H9 (cell line): Measurements from ENCODE around the gene PEPD. TPM values are rescaled to one million over a fixed set of nuclear protein-coding genes. Genes with fewer than 3 reads are reported as not detected.

Experiments used
- DNase-seq: peaks from one replicate; pipeline ENCODE4 v3.0.0-alpha.2; 2017
- H2AFZ ChIP-seq: one replicate; pipeline ENCODE4 v1.6.1; 2013; ENCODE audit warnings: mild to moderate bottlenecking, low read length, control low read depth, moderate library complexity
- H2AK5ac ChIP-seq: 2 replicates; pipeline ENCODE4 v1.6.1; 2013; ENCODE audit warnings: low read length, control low read depth, mixed read lengths; ENCODE audit not compliant: insufficient read length
- H2BK120ac ChIP-seq: one replicate; pipeline ENCODE4 v1.6.1; 2013; ENCODE audit warnings: low read depth, mild to moderate bottlenecking, low read length, control low read depth, inconsistent platforms; ENCODE audit not compliant: poor library complexity, severe bottlenecking
- H2BK12ac ChIP-seq: 2 replicates; pipeline ENCODE4 v1.6.1; 2013; ENCODE audit warnings: low read length, control low read depth, mixed read lengths, low read depth; ENCODE audit not compliant: insufficient read length
- H2BK15ac ChIP-seq: 2 replicates; pipeline ENCODE4 v1.6.1; 2013; ENCODE audit warnings: low read depth, low read length, control low read depth
- H2BK20ac ChIP-seq: one replicate; pipeline ENCODE4 v1.6.1; 2013; ENCODE audit warnings: low read depth, mild to moderate bottlenecking, low read length, control low read depth, inconsistent platforms; ENCODE audit not compliant: poor library complexity, severe bottlenecking
- H2BK5ac ChIP-seq: 2 replicates; pipeline ENCODE4 v1.6.1; 2013; ENCODE audit warnings: low read length, control low read depth, mixed read lengths; ENCODE audit not compliant: insufficient read length
- H3K14ac ChIP-seq: 2 replicates; pipeline ENCODE4 v1.6.1; 2013; ENCODE audit warnings: low read length, control low read depth; ENCODE audit not compliant: insufficient read depth
- H3K18ac ChIP-seq: 2 replicates; pipeline ENCODE4 v1.6.1; 2013; ENCODE audit warnings: low read depth, mild to moderate bottlenecking, mixed read lengths, low read length, control low read depth; ENCODE audit not compliant: insufficient read length
- H3K23ac ChIP-seq: 2 replicates; pipeline ENCODE4 v1.6.1; 2013; ENCODE audit warnings: low read length, control low read depth, mixed read lengths, low read depth; ENCODE audit not compliant: insufficient read length
- H3K23me2 ChIP-seq: 2 replicates; pipeline ENCODE4 v1.6.1; 2013; ENCODE audit warnings: low read depth, mild to moderate bottlenecking, mixed read lengths, low read length, control low read depth; ENCODE audit not compliant: insufficient read length, poor library complexity, severe bottlenecking
- H3K27ac ChIP-seq: 2 replicates; pipeline ENCODE4 v1.5.1; 2013; ENCODE audit warnings: low read length, control low read depth, mixed read lengths, low read depth; ENCODE audit not compliant: insufficient read length
- H3K27me3 ChIP-seq: 2 replicates; pipeline ENCODE4 v1.6.1; 2013; ENCODE audit warnings: low read length, control low read depth, inconsistent platforms; ENCODE audit not compliant: insufficient read depth
- H3K4ac ChIP-seq: 2 replicates; pipeline ENCODE4 v1.6.1; 2013; ENCODE audit warnings: low read depth, mild to moderate bottlenecking, control low read depth, inconsistent platforms, low read length, moderate library complexity
- H3K4me1 ChIP-seq: 2 replicates; pipeline ENCODE4 v1.6.1; 2013; ENCODE audit warnings: low read length, control low read depth, inconsistent platforms; ENCODE audit not compliant: insufficient read depth
- H3K4me2 ChIP-seq: 2 replicates; pipeline ENCODE4 v1.6.1; 2013; ENCODE audit warnings: low read length, control low read depth, mixed read lengths; ENCODE audit not compliant: insufficient read length, insufficient read depth
- H3K56ac ChIP-seq: 2 replicates; pipeline ENCODE4 v1.6.1; 2013; ENCODE audit warnings: low read depth, mild to moderate bottlenecking, mixed read lengths, low read length, control low read depth; ENCODE audit not compliant: insufficient read length
- H3K79me1 ChIP-seq: 2 replicates; pipeline ENCODE4 v1.6.1; 2013; ENCODE audit warnings: low read depth, mild to moderate bottlenecking, moderate library complexity, low read length, control low read depth, inconsistent platforms; ENCODE audit not compliant: insufficient read depth, poor library complexity, severe bottlenecking
- H3K79me2 ChIP-seq: 2 replicates; pipeline ENCODE4 v1.6.1; 2013; ENCODE audit warnings: low read length, control low read depth, inconsistent platforms; ENCODE audit not compliant: insufficient read depth
- H3K9ac ChIP-seq: 2 replicates; pipeline ENCODE4 v1.6.1; 2013; ENCODE audit warnings: low read length, control low read depth, mixed read lengths; ENCODE audit not compliant: insufficient read length; ENCODE audit errors: extremely low read depth
- H3K9me3 ChIP-seq: one replicate; pipeline ENCODE4 v1.6.1; 2013; ENCODE audit warnings: low read depth, low read length, inconsistent platforms; ENCODE audit not compliant: control insufficient read depth
- H3T11ph ChIP-seq: one replicate; pipeline ENCODE4 v1.6.1; 2013; ENCODE audit warnings: mild to moderate bottlenecking, low read length, control low read depth, inconsistent platforms
- H4K20me1 ChIP-seq: one replicate; pipeline ENCODE4 v1.6.1; 2013; ENCODE audit not compliant: control insufficient read depth, insufficient read length, insufficient read depth
- H4K5ac ChIP-seq: 2 replicates; pipeline ENCODE4 v1.6.1; 2013; ENCODE audit warnings: low read depth, mild to moderate bottlenecking, mixed read lengths, low read length, control low read depth; ENCODE audit not compliant: insufficient read length
- H4K8ac ChIP-seq: replicated peaks from 2 replicates; pipeline ENCODE4 v1.6.1; 2013; ENCODE audit warnings: low read length, control low read depth, mixed read lengths, low read depth; ENCODE audit not compliant: insufficient read length
- H4K91ac ChIP-seq: 2 replicates; pipeline ENCODE4 v1.6.1; 2013; ENCODE audit warnings: low read depth, mild to moderate bottlenecking, moderate library complexity, mixed read lengths, low read length, control low read depth; ENCODE audit not compliant: insufficient read length
- H3K27ac Mint-ChIP-seq, 3 experiments: 2 replicates in 2 of 3; 3 replicates in 1 of 3; pipeline ENCODE4 v1.8.0; 2020 to 2021; ENCODE audit warnings: mixed read lengths in 3 of 3, mild to moderate bottlenecking in 1 of 3, moderate library complexity in 1 of 3
- H3K27me3 Mint-ChIP-seq: 2 replicates; pipeline ENCODE4 v1.8.0; 2021; ENCODE audit warnings: low read depth, mild to moderate bottlenecking, moderate library complexity, mixed read lengths
- H3K36me3 Mint-ChIP-seq, 3 experiments: 2 replicates in 2 of 3; 3 replicates in 1 of 3; pipeline ENCODE4 v1.8.0; 2020 to 2021; ENCODE audit warnings: low read depth in 3 of 3, mixed read lengths in 3 of 3; ENCODE audit not compliant: insufficient read depth in 1 of 3
- H3K4me1 Mint-ChIP-seq, 2 experiments: 2 replicates each; pipeline ENCODE4 v1.8.0; 2020; ENCODE audit warnings: mixed read lengths in 2 of 2
- H3K4me3 Mint-ChIP-seq, 2 experiments: 2 replicates in 1 of 2; 3 replicates in 1 of 2; pipeline ENCODE4 v1.8.0; 2020 to 2021; ENCODE audit warnings: mild to moderate bottlenecking in 2 of 2, mixed read lengths in 2 of 2, moderate library complexity in 1 of 2
- H3K9me3 Mint-ChIP-seq, 2 experiments: 2 replicates in 1 of 2; 3 replicates in 1 of 2; pipeline ENCODE4 v1.8.0; 2020; ENCODE audit warnings: mild to moderate bottlenecking in 2 of 2, mixed read lengths in 2 of 2, moderate library complexity in 1 of 2
- WGBS: extraction: QIAGEN DNeasy Blood & Tissue Kit; methylation state at CpG from one replicate; pipeline ENCODE4 v1.1.7; 2013; ENCODE audit warnings: missing lambda C conversion rate, low lambda C conversion rate, mixed read lengths; ENCODE audit not compliant: insufficient read length; ENCODE audit errors: extremely low coverage; 5-methylcytosine and 5-hydroxymethylcytosine counted together
- total RNA-seq: library from RNA; stranded (reverse); gene quantifications from 2 replicates; pipeline ENCODE4 v1.2.1, GENCODE V29; 2021
- TF ChIP-seq, protein P1 (sequence below): fragments of 200-600 bp; sonication (generic); conservative IDR thresholded peaks from 3 replicates; pipeline ENCODE4 v1.8.0; 2021; ENCODE audit warnings: antibody characterized with exemption, mild to moderate bottlenecking

PEPD gene
- total RNA-seq, 1 experiment from 2014 or later, result 52.8 TPM

DNA sequence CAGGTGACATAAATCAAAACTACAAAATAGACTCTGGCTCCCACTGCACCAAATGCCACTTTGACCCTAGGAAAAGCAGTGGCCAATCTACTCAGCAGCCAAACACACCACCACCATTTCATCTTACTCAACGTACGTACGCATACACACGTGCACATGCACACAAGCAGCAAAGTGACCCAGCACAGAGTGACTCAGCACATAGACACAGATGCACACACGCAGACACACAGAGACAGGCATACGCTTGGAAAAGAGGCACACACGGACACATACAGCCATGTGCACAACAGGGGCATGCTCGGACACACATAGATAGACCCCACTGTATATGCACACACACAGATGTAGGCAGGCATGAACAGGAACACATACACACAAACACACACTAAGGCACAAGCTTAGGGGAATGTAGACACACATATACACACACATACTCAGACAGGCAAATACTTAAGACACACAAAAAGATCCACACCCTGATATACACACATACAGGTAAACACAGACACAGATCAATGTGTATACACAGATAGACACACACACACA is 37.3 kb downstream of the PEPD start:
- TF ChIP-seq, protein P1, sequence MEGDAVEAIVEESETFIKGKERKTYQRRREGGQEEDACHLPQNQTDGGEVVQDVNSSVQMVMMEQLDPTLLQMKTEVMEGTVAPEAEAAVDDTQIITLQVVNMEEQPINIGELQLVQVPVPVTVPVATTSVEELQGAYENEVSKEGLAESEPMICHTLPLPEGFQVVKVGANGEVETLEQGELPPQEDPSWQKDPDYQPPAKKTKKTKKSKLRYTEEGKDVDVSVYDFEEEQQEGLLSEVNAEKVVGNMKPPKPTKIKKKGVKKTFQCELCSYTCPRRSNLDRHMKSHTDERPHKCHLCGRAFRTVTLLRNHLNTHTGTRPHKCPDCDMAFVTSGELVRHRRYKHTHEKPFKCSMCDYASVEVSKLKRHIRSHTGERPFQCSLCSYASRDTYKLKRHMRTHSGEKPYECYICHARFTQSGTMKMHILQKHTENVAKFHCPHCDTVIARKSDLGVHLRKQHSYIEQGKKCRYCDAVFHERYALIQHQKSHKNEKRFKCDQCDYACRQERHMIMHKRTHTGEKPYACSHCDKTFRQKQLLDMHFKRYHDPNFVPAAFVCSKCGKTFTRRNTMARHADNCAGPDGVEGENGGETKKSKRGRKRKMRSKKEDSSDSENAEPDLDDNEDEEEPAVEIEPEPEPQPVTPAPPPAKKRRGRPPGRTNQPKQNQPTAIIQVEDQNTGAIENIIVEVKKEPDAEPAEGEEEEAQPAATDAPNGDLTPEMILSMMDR, result no peak
- H3K4me2 ChIP-seq, result no peak overlapping the region

More for the DNA sequence above, 37.3 kb downstream of the PEPD start:
- H2BK5ac ChIP-seq, result peak overlapping the region; percentile 44
- H2AFZ ChIP-seq, result no peak overlapping the region
- H3K79me2 ChIP-seq, result no peaks in the 10 kb centered on the region
- H3T11ph ChIP-seq, result no peak overlapping the region
- Mint-ChIP-seq H3K27me3 (no peaks in the 10 kb centered on the region), H3K9me3 (peaks cover 0 to 2% of the 10 kb centered on the region in 2 experiments; a peak in 2 of 5 replicates), H3K27ac (no peak overlapping the region; a peak in 1 of 7 replicates), H3K36me3 (peaks cover 7 to 18% (median 11%) of the 10 kb centered on the region in 3 experiments), H3K4me3 (no peak overlapping the region), H3K4me1 (no peaks in the 10 kb centered on the region)
- no CpG with 5 or more reads among the region's 8 CpGs for WGBS
- no peak overlapping the region for H3K27ac ChIP-seq
- H3K4me1 ChIP-seq, result no peaks in the 10 kb centered on the region
- H3K14ac ChIP-seq, result no peak overlapping the region
- H4K20me1 ChIP-seq, result no peaks in the 10 kb centered on the region
- H3K56ac ChIP-seq, result no peak overlapping the region
- no peak overlapping the region for H3K9ac ChIP-seq
- no peak overlapping the region for H2BK12ac ChIP-seq
- no peak for DNase-seq
- no peak overlapping the region for H2BK120ac ChIP-seq
- no peak overlapping the region for H4K5ac ChIP-seq
- H2AK5ac ChIP-seq, result no peak overlapping the region
- H3K18ac ChIP-seq, result no peak overlapping the region
- H2BK15ac ChIP-seq, result no peak overlapping the region
- no peaks in the 10 kb centered on the region for H3K27me3 ChIP-seq
- H3K4ac ChIP-seq, result no peak overlapping the region
- H2BK20ac ChIP-seq, result no peak overlapping the region
- no peak overlapping the region for H3K23ac ChIP-seq
- no peak overlapping the region for H4K91ac ChIP-seq
- no peaks in the 10 kb centered on the region for H3K23me2 ChIP-seq
- H3K9me3 ChIP-seq, result no peaks in the 10 kb centered on the region
- H3K79me1 ChIP-seq, result no peaks in the 10 kb centered on the region
- H4K8ac ChIP-seq, result no peak overlapping the region
